Measurements from ENCODE around the gene PSMA5. TPM values are rescaled to one million over a fixed set of nuclear protein-coding genes. Genes with fewer than 3 reads are reported as not detected.

Gene PSMA5
- total and polyA plus RNA-seq, 2 of the 4 experiments (the other 2 are of a cell fraction) = 75.5 to 107 TPM

GRCh38 chr1:109423498-109423897 lies 2.8 kb downstream of the PSMA5 start:
- in situ Hi-C loops (cut with MboI; ENCODE audit: low sequenced_read_pairs) = no loop called here
- ChIA-PET POLR2A (ENCODE audit: unreplicated experiment) (no interaction called here), CTCF (no interaction called here)

More at GRCh38 chr1:109423498-109423897, 2.8 kb downstream of the PSMA5 start:
- Histone ChIP-seq H2BK20ac (ENCODE audit: low read depth, low read length) (no peak overlapping the region), H3K9me1 (ENCODE audit: insufficient read depth, low read length) (peaks cover 3% of the 10 kb centered on the region; the same call in 1 of the 2 replicates), H3K27me3 (ENCODE audit: control insufficient read depth, insufficient read depth, low read length) (no peaks in the 10 kb centered on the region), H3K9ac (ENCODE audit: low read depth, low read length) (no peak overlapping the region), H3K79me1 (ENCODE audit: low read depth in 1 of 2, low read length in 2 of 2) (peaks cover 19 to 62% of the 10 kb centered on the region in 2 experiments), H3K9me3 (ENCODE audit: control insufficient read depth, insufficient read depth, low read length) (no peaks in the 10 kb centered on the region), H2AFZ (replicated peaks; ENCODE audit: low read length, poor library complexity) (no peak overlapping the region), H2BK5ac (ENCODE audit: low read depth, low read length, poor library complexity, severe bottlenecking) (no peak overlapping the region), H3K14ac (replicated peaks; ENCODE audit: low read depth, low read length) (no peak overlapping the region), H2BK120ac (ENCODE audit: low read depth, low read length) (no peak overlapping the region), H2BK15ac (ENCODE audit: low read depth, low read length) (no peak overlapping the region; the same call in 2 of the 3 replicates), H3K4ac (ENCODE audit: low read depth, low read length) (no peak overlapping the region), H4K91ac (ENCODE audit: insufficient read depth, low read depth, low read length) (no peak overlapping the region), H4K5ac (ENCODE audit: low read depth, low read length) (no peak overlapping the region), H3K36me3 (ENCODE audit: control insufficient read depth, insufficient read depth, low read length) (peaks cover 11% of the 10 kb centered on the region), H4K20me1 (ENCODE audit: insufficient read depth, low read length) (peaks cover 28% of the 10 kb centered on the region), H3K4me2 (ENCODE audit: low read depth, low read length) (no peak overlapping the region), H3K27ac (ENCODE audit: insufficient read depth, low read length) (no peak overlapping the region), H2AK5ac (ENCODE audit: low read depth, low read length) (no peak overlapping the region), H2AK9ac (replicated peaks; ENCODE audit: low read depth, low read length, poor library complexity) (no peak overlapping the region), H3K18ac (ENCODE audit: low read depth, low read length) (no peak overlapping the region), H4K8ac (ENCODE audit: low read depth in 2 of 2, low read length in 2 of 2) (no peak overlapping the region), H3K4me3 (ENCODE audit: insufficient read depth, low read depth, low read length) (no peak overlapping the region), H3K4me1 (ENCODE audit: control insufficient read depth, insufficient read depth, low read length) (peaks cover 3% of the 10 kb centered on the region; the same call in 1 of the 2 replicates), H3K23ac (ENCODE audit: low read depth, low read length) (no peak overlapping the region), H3K56ac (ENCODE audit: extremely low read depth, insufficient read depth, low read length) (no peak overlapping the region)
- dilution Hi-C loops (cut with HindIII; ENCODE audit: low sequenced_read_pairs, unreplicated experiment) = no loop called here
- no peak for TF ChIP-seq ELK1 (IDR thresholded peaks at IDR 0.05; ENCODE audit: borderline replicate concordance, low read depth, low read length)
- BruUV-seq (replicated peaks) = no TSS peak
- intact Hi-C loops (cut with micrococcal nuclease) = no loop called here
- no peak for DNase-seq
- 83% methylated on average over 2 of the region's 2 CpGs; no CpG with 5 or more reads in 1 of the 2 experiments for WGBS, 2 experiments (ENCODE audit: extremely low coverage in 2 of 2, insufficient read length in 1 of 2)
- no peak for ATAC-seq (ENCODE audit: low read depth)
